Upper lobe of left lung (tissue), 6 donors: ENCODE data around the gene BAG2. TPM values are rescaled to one million over a fixed set of nuclear protein-coding genes. Genes with fewer than 3 reads are reported as not detected.

ENCODE experiments used
- ATAC-seq, 2 donors: fragments of 200-7000 bp; cut with Tn5 transposase; one replicate each; pipeline ENCODE4 v1.9.1; 2022; ENCODE audit warnings: mild to moderate bottlenecking in 2 of 2, moderate library complexity in 2 of 2; ENCODE audit not compliant: low FRiP score in 2 of 2
- DNase-seq, 2 donors: peaks; one replicate each; pipeline ENCODE4 v3.0.0-alpha.2; 2019 to 2020
- H3K27ac ChIP-seq, 4 donors: fragments of 200-600 bp; sonication (generic); one replicate each; pipeline ENCODE4 v1.5.1; 2016 to 2019
- H3K27me3 ChIP-seq, 4 donors: fragments of 200-600 bp; sonication (generic); one replicate each; pipeline ENCODE4 v1.5.1; 2017 to 2019
- H3K36me3 ChIP-seq, 4 donors: fragments of 200-600 bp; sonication (generic); one replicate each; pipeline ENCODE4 v1.5.1; 2016 to 2019
- H3K4me1 ChIP-seq, 4 donors: fragments of 200-600 bp; sonication (generic); one replicate each; pipeline ENCODE4 v1.5.1; 2018 to 2019
- H3K4me3 ChIP-seq, 4 donors: fragments of 200-600 bp; sonication (generic); one replicate each; pipeline ENCODE4 v1.5.1; 2017 to 2019; ENCODE audit warnings: mild to moderate bottlenecking in 2 of 4, moderate library complexity in 1 of 4
- H3K9me3 ChIP-seq, 4 donors: fragments of 200-600 bp; sonication (generic); one replicate each; pipeline ENCODE4 v1.5.1; 2018 to 2019
- CTCF ChIP-seq, 6 experiments: fragments of 450-650 bp in 4 of 6; fragments of 200-600 bp in 2 of 6; sonication (generic) in 2 of 6; IDR thresholded peaks; one replicate each; pipeline ENCODE4 v1.5.1; 2016 to 2019; ENCODE audit warnings: antibody characterized with exemption in 6 of 6
- EP300 ChIP-seq, 4 donors: sonication (generic); formaldehyde crosslinking; IDR thresholded peaks; one replicate each; pipeline ENCODE4 v1.5.1; 2017; ENCODE audit warnings: antibody characterized with exemption in 4 of 4, control low read depth in 2 of 4
- POLR2A ChIP-seq, 4 donors: fragments of 450-650 bp; IDR thresholded peaks; one replicate each; pipeline ENCODE4 v1.5.1; 2016 to 2017; ENCODE audit warnings: antibody characterized with exemption in 4 of 4, mild to moderate bottlenecking in 2 of 4
- POLR2AphosphoS5 ChIP-seq, 2 donors: sonication (generic); formaldehyde crosslinking; IDR thresholded peaks; one replicate each; pipeline ENCODE4 v1.5.1; 2017; ENCODE audit warnings: antibody characterized with exemption in 2 of 2
- WGBS, 2 donors: methylation state at CpG; one replicate each; pipeline ENCODE4 v1.1.5; 2017 to 2018; 5-methylcytosine and 5-hydroxymethylcytosine counted together
- total RNA-seq, 6 donors: library from RNA; depleted of rRNA in 4 of 6; stranded (reverse); fragments of >200 nt in 4 of 6; gene quantifications; one replicate each; pipeline versions ENCODE4 v1.1.0 to v1.2.1, GENCODE V29; 2016 to 2021
- donor health status: DM: no; HTN: no; CAD: no; lungs with moderate emphysema.
- donor health status: DM: no; HTN: yes; CAD: no; lungs with severe emphysema.

The BAG2 gene
- total RNA-seq, 6 donors from 2014 or later = 2.1 to 7.4 (median 4.4) TPM

GRCh38 chr6:57182017-57182432 is 9.9 kb downstream of the BAG2 start:
- ATAC-seq (peak; percentile 23 to 82), DNase-seq (no peak)
- Histone ChIP-seq H3K27me3 (no peaks in the 10 kb centered on the region), H3K9me3 (no peaks in the 10 kb centered on the region), H3K4me1 (peaks cover 0 to 4% (median 0%) of the 10 kb centered on the region in 4 donors), H3K36me3 (peaks cover 0 to 21% (median 0%) of the 10 kb centered on the region in 4 donors), H3K27ac (peak overlapping the region in 1 of 4 donors; percentile 7), H3K4me3 (no peak overlapping the region)
- TF ChIP-seq POLR2AphosphoS5 (IDR thresholded peaks at IDR 0.05) (peak in 1 of 2 donors; percentile 41), EP300 (IDR thresholded peaks at IDR 0.05) (no peak)
- 79 to 90% methylated on average over 2 of the region's 2 CpGs for WGBS, 2 donors

GRCh38 chr6:57183336-57183735 is 11.2 kb downstream of the BAG2 start:
- Histone ChIP-seq H3K4me1 (peaks cover 0 to 4% (median 0%) of the 10 kb centered on the region in 4 donors), H3K9me3 (no peaks in the 10 kb centered on the region), H3K4me3 (no peak overlapping the region), H3K27ac (peak overlapping the region in 1 of 4 donors; percentile 48), H3K36me3 (peaks cover 0 to 27% (median 0%) of the 10 kb centered on the region in 4 donors), H3K27me3 (no peaks in the 10 kb centered on the region)
- WGBS, 2 donors = 86 to 100% methylated on average over 2 of the region's 2 CpGs
- no peak for DNase-seq
- TF ChIP-seq CTCF (IDR thresholded peaks at IDR 0.05) (no peak), POLR2AphosphoS5 (IDR thresholded peaks at IDR 0.05) (no peak), POLR2A (IDR thresholded peaks at IDR 0.05) (no peak), EP300 (IDR thresholded peaks at IDR 0.05) (no peak)
- no peak for ATAC-seq

GRCh38 chr6:57190140-57190539 is 18.0 kb downstream of the BAG2 start:
- no peak for DNase-seq
- Histone ChIP-seq H3K9me3 (no peaks in the 10 kb centered on the region), H3K27me3 (no peaks in the 10 kb centered on the region), H3K4me1 (no peaks in the 10 kb centered on the region), H3K27ac (no peak overlapping the region), H3K36me3 (peaks cover 0 to 8% (median 0%) of the 10 kb centered on the region in 4 donors), H3K4me3 (no peak overlapping the region)
- WGBS, 2 donors = 72 to 82% methylated on average over 2 of the region's 2 CpGs
- TF ChIP-seq EP300 (IDR thresholded peaks at IDR 0.05) = no peak
- no peak for TF ChIP-seq CTCF (IDR thresholded peaks at IDR 0.05)
- TF ChIP-seq POLR2AphosphoS5 (IDR thresholded peaks at IDR 0.05) = no peak
- no peak for TF ChIP-seq POLR2A (IDR thresholded peaks at IDR 0.05)
- peak in 1 of 2 donors; percentile 26 for ATAC-seq

- Histone ChIP-seq H3K4me1 (no peaks in the 10 kb centered on the region), H3K27ac (no peak overlapping the region), H3K9me3 (no peaks in the 10 kb centered on the region), H3K27me3 (no peaks in the 10 kb centered on the region), H3K4me3 (no peak overlapping the region), H3K36me3 (peaks cover 0 to 3% (median 0%) of the 10 kb centered on the region in 4 donors)
- no peak for ATAC-seq
- DNase-seq = no peak
- no peak for TF ChIP-seq POLR2A (IDR thresholded peaks at IDR 0.05)
- no peak for TF ChIP-seq CTCF (IDR thresholded peaks at IDR 0.05)
- TF ChIP-seq EP300 (IDR thresholded peaks at IDR 0.05) = no peak
- no peak for TF ChIP-seq POLR2AphosphoS5 (IDR thresholded peaks at IDR 0.05)
These were observed 21.1 kb downstream of the BAG2 start for GRCh38 chr6:57193177-57193576.

GRCh38 chr6:57195457-57195856 is 23.3 kb downstream of the BAG2 start:
- no peaks in the 10 kb centered on the region for H3K9me3 ChIP-seq
- H3K27ac ChIP-seq = no peak overlapping the region
- H3K27me3 ChIP-seq = no peaks in the 10 kb centered on the region
- no peak for ATAC-seq
- WGBS, 2 donors = 86 to 95% methylated on average over 2 of the region's 2 CpGs
- TF ChIP-seq CTCF (IDR thresholded peaks at IDR 0.05) (no peak), POLR2AphosphoS5 (IDR thresholded peaks at IDR 0.05) (no peak), POLR2A (IDR thresholded peaks at IDR 0.05) (no peak), EP300 (IDR thresholded peaks at IDR 0.05) (no peak)
- no peak overlapping the region for H3K4me3 ChIP-seq
- H3K4me1 ChIP-seq = peaks cover 0 to 11% (median 6%) of the 10 kb centered on the region in 4 donors
- peaks cover 0 to 3% (median 0%) of the 10 kb centered on the region in 4 donors for H3K36me3 ChIP-seq
- DNase-seq = no peak
